Activated CD8-positive, alpha-beta memory T cell treated with anti-CD3 and anti-CD28 coated beads for 36 hours (primary cell): Measurements from ENCODE around the gene STX3. TPM values are rescaled to one million over a fixed set of nuclear protein-coding genes. Genes with fewer than 3 reads are reported as not detected.
"Not testable (repeated sequence)": the region's sequence is repeated elsewhere in the genome, so short reads cannot be mapped to it uniquely, and the experiment has no call there.

Experiments used
- CTCF ChIA-PET: fragments of 350-600 bp; sonication (Branson Sonifier 250); formaldehyde crosslinking; loops from one replicate; lab custom pipeline; 2021; ENCODE audit warnings: antibody characterized with exemption; lab: Charles Lee
- POLR2A ChIA-PET: fragments of 350-600 bp; sonication (Branson Sonifier 250); formaldehyde crosslinking; loops from one replicate; lab custom pipeline; 2021; ENCODE audit warnings: antibody characterized with exemption; lab: Charles Lee
- total RNA-seq, 2 experiments: library from RNA; stranded (reverse); gene quantifications; one replicate each; pipeline ENCODE4 v1.2.3, GENCODE V29; 2021

Gene STX3
- total RNA-seq, 2 experiments from 2014 or later: 8.8 to 9.4 TPM

DNA sequence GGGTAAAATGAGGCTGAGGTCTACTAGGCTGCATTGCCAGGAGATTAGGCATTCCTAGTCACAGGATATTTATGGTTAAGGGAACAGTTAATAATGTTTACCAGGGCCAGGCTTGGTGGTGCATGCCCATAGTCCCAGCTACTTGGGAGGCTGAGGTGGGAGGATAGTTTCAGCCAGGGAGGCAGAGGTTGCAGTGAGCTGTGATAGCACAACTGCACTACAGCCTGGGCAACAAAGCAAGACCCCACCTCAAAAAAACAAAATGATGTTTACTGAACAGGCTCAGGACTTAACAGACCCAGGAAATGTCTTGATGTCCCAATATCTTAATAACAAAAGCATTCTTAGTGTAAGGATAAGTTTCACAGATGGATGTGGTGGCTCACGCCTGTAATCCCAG lies 58.2 kb downstream of the STX3 start:
- POLR2A ChIA-PET: interaction anchor here (0.6 kb wide), 1 partner anchor 285 kb away, joined by 9 read pairs; no protein-coding TSS in a partner anchor
- CTCF ChIA-PET: interaction anchor here (0.7 kb wide), 2 partner anchors 43 to 1634 kb away, joined by 3 to 4 read pairs; no protein-coding TSS in a partner anchor

DNA sequence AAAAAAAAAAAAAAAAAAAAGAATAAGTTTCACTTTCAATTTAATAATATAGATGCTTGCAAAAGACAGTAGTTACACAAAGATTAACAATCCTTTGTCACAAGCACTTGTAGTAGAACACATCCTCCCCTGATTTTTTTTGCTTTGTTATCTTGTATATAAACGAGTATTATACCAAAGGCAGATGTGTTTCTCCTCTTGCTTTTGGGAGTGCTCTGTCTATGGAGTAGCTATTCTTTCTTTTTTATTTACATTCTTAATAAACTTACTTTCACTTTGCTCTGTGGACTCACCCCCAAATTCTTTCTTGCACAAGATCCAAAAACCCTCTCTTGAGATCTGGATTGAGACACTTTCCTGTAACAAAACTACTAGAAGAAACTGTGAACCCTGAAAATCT lies 58.8 kb downstream of the STX3 start:
- ChIA-PET POLR2A (interaction anchor here (0.6 kb wide), 1 partner anchor 285 kb away, joined by 9 read pairs; no protein-coding TSS in a partner anchor), CTCF (interaction anchor here (0.7 kb wide), 2 partner anchors 42 to 1635 kb away, joined by 3 to 4 read pairs; no protein-coding TSS in a partner anchor)

- POLR2A ChIA-PET: no interaction called here
- CTCF ChIA-PET: no interaction called here
Measured at GRCh38 chr11:59815754-59816153, 60.6 kb downstream of the STX3 start.

- POLR2A ChIA-PET, CTCF ChIA-PET: not testable (repeated sequence)
Measured at GRCh38 chr11:59816434-59816833, 61.3 kb downstream of the STX3 start.

GRCh38 chr11:59818572-59818971 lies 63.4 kb downstream of the STX3 start:
- ChIA-PET CTCF (no interaction called here), POLR2A (no interaction called here)

- ChIA-PET POLR2A (no interaction called here), CTCF (no interaction called here)
Measured at GRCh38 chr11:59822989-59823566, 67.9 kb downstream of the STX3 start.

DNA sequence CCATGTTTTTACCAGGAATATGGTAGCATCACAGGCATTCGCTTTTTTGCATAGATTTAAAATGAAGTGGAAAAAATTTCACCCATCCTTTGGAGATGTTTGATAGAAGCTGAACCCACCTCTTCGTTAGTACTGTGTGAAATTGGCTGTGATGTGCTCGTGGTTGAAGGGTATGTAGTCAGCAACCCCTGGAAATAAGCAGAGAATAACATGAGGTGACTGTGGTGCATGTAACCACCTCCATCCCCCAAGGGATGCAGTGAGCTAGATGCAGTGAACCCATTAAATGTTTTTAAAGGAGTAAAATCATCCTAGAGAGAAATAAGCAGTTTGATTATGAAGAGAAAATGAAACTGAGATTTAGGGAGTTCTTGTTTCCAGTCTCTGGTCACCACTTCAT lies 74.2 kb downstream of the STX3 start:
- CTCF ChIA-PET: no interaction called here
- POLR2A ChIA-PET: no interaction called here

- ChIA-PET POLR2A (no interaction called here), CTCF (no interaction called here)
Measured at GRCh38 chr11:59833602-59834001, 78.4 kb downstream of the STX3 start.

DNA sequence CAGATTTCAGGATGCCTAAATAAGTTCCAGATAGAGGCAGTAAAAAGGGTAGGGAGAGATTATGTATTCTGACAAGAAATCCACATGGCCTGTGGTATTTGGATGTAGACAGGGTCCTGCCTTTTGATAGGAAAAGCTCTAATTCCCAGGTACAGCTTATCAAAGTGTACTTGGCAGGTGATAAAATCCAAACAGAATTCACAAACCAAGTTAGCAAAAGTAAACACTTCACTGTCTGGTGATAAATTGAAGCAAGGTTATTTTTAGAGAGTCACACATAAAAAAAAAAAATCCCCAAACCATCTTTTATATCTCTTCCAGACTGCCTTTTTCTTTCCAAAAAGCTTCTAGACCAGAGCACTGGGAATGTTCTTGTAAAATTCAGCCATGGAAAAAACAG lies 84.4 kb downstream of the STX3 start:
- CTCF ChIA-PET: no interaction called here
- POLR2A ChIA-PET: no interaction called here

GRCh38 chr11:59841514-59841913 lies 86.3 kb downstream of the STX3 start:
- CTCF ChIA-PET: no interaction called here
- POLR2A ChIA-PET: no interaction called here

- ChIA-PET CTCF (no interaction called here), POLR2A (no interaction called here)
Measured at GRCh38 chr11:59842316-59842715, 87.1 kb downstream of the STX3 start.

DNA sequence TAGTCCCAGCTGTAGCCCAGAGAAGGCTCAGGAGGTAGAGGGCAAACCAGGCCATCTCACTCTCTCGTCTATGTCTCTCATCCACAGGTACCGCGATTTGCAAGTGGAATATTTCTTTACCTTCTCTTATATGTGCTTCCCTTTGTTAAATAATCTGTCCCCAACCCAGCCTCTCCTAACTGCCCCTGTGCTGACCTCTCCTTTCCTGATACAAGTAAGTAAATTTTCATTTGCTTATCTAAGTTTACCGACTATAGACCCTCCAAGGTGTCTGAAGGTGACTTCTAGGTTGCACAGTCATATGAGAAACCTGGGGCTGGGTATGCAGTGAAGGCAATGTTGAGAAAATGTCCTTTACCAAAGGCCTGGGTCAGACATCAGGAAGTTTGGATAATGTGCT lies 90.2 kb downstream of the STX3 start, which contains the start of gene CBLIF:
Gene CBLIF (minus strand): TSS at position 101 of the 400 bp plus-strand sequence. CDS start 46 bp downstream, at position 55.
- CTCF ChIA-PET: no interaction called here
- POLR2A ChIA-PET: no interaction called here

DNA sequence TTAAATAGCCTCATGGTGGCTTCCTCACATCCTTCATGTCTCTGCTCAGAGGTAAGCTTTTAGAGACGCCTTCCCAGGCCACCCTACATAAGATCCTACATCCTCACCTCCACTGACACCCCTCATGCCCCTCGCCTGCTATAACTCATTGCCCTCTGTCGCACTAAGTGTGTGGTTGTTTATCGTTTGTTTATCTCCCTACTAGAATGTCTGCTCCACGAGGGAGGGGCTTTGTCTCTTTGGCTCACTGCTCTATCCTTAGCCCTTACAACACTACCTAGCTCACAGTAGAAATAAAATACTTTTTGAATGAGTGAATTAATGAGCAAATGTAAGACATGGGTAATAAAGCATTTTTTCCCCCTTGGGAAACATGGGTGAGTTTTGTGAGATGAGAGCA lies 91.4 kb downstream of the STX3 start:
- CTCF ChIA-PET: no interaction called here
- POLR2A ChIA-PET: no interaction called here

DNA sequence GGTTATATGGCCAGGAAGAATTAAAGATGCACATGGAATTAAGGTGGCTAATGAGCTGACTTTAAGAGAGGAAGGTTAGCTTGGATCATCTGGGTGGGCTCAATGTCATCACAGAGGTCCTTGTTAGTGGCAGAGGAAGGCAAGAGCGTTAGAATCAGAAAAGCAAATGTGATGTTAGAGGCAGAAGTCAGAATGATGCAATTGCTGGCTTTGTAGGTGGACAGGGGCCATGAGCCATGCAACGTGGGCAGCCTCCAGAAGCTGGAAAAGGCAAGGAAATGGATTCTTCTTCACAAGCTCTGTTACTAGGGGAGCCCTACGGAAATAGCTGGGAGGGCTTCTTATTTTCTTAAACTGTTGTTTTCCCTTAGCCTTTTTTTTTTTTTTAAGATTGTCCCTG lies 92.5 kb downstream of the STX3 start:
- ChIA-PET POLR2A (no interaction called here), CTCF (no interaction called here)

DNA sequence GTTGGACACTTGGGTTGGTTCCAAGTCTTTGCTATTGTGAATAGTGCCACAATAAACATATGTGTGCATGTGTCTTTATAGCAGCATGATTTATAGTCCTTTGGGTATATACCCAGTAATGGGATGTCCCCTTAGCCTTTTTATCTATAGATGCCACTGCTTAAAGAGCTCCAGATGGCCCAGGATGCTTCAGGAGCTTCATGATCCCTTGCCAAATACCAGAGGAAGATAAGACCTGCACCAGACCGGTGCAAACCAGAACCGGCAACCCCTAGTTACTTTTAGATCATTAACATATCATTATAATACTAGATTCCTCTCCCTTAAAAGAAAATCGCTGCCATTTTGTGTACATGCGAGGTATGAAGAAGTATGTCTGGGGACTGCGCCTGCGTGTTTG lies 93.3 kb downstream of the STX3 start:
- POLR2A ChIA-PET, CTCF ChIA-PET: not testable (repeated sequence)

DNA sequence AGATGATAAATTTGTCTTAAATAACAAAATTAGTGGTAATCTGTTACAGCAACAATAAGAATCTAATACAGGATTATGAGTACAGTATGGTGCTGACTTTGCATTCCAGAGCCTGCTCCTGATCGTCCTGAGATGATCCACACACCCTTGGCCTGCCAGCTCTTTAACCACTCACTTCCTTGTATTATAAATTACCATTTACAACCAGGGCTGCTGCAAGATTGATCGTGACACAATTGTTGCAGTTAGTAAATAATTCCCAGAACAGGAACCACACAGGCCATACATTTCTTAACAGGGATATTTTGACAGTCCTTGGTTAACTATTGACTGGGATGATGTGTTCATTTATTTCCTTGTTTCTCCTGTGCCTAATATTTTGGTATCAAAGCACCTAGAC lies 94.0 kb downstream of the STX3 start:
- POLR2A ChIA-PET: no interaction called here
- CTCF ChIA-PET: no interaction called here

DNA sequence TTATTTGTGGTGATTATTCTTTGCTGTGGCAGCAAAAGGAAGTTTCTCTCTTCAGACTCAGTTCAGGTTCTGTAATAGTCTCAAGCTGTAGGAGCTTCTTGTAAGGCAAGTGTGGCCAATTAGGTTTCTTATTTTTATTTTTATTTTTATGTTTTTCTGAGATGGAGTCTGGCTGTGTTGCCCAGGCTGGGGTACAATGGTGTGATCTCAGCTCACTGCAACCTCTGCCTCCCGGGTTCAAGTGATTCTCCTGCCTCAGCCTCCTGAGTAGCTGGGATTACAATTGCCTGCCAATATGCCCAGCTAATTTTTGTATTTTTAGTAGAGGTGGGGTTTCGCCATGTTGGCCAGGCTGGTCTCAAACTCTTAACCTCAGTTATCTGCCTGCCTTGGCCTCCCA lies 94.4 kb downstream of the STX3 start:
- POLR2A ChIA-PET, CTCF ChIA-PET: not testable (repeated sequence)

GRCh38 chr11:59851416-59851815 lies 96.2 kb downstream of the STX3 start:
- POLR2A ChIA-PET, CTCF ChIA-PET: not testable (repeated sequence)

GRCh38 chr11:59854871-59855270 lies 99.7 kb downstream of the STX3 start:
- CTCF ChIA-PET: no interaction called here
- POLR2A ChIA-PET: no interaction called here
